CD4-positive, alpha-beta T cell (primary cell): Measurements from ENCODE around the gene BDP1. TPM values are rescaled to one million over a fixed set of nuclear protein-coding genes. Genes with fewer than 3 reads are reported as not detected.
"Not testable (repeated sequence)": the region's sequence is repeated elsewhere in the genome, so short reads cannot be mapped to it uniquely, and the experiment has no call there.

ENCODE experiments used
- ATAC-seq: fragments of 200-7000 bp; cut with Tn5 transposase; one replicate; pipeline ENCODE4 v1.10.0; 2022; ENCODE audit warnings: mild to moderate bottlenecking; ENCODE audit not compliant: poor library complexity
- CTCF ChIA-PET: fragments of 350-600 bp; sonication (Branson Sonifier 250); formaldehyde crosslinking; loops from one replicate; lab custom pipeline; 2021; ENCODE audit warnings: antibody characterized with exemption, inconsistent platforms; lab: Charles Lee
- POLR2A ChIA-PET: fragments of 350-600 bp; sonication (Branson Sonifier 250); formaldehyde crosslinking; loops from one replicate; lab custom pipeline; 2021; ENCODE audit warnings: antibody characterized with exemption, inconsistent platforms; lab: Charles Lee
- DNase-seq, 14 experiments: peaks; one replicate each; pipeline ENCODE4 v3.0.0-alpha.2; 2013 to 2020; ENCODE audit warnings: mixed read lengths in 2 of 14
- H3K27ac ChIP-seq, 2 donors: one replicate each; pipeline versions ENCODE4 v1.5.1 to v1.7.0; 2013; ENCODE audit warnings: low read length in 2 of 2, low read depth in 1 of 2, mild to moderate bottlenecking in 1 of 2
- H3K27me3 ChIP-seq, 2 experiments: 1 replicate in 1 of 2; 2 replicates in 1 of 2; pipeline versions ENCODE4 v1.6.1 to v1.7.0; 2013; ENCODE audit warnings: low read length in 2 of 2, control low read depth in 1 of 2, mild to moderate bottlenecking in 1 of 2, moderate library complexity in 1 of 2; ENCODE audit not compliant: insufficient read depth in 2 of 2, control insufficient read depth in 1 of 2
- H3K36me3 ChIP-seq: one replicate; pipeline ENCODE4 v1.6.1; 2013; ENCODE audit warnings: low read length, control low read depth; ENCODE audit not compliant: insufficient read depth
- H3K4me1 ChIP-seq: one replicate; pipeline ENCODE4 v1.6.1; 2013; ENCODE audit warnings: low read length, control low read depth; ENCODE audit not compliant: insufficient read depth
- H3K4me3 ChIP-seq: one replicate; pipeline ENCODE4 v1.5.1; 2013; ENCODE audit warnings: mild to moderate bottlenecking, low read length, moderate library complexity
- H3K9me3 ChIP-seq, 2 experiments: 1 replicate in 1 of 2; 2 replicates in 1 of 2; pipeline versions ENCODE4 v1.6.1 to v1.7.0; 2013; ENCODE audit warnings: low read length in 2 of 2, mild to moderate bottlenecking in 2 of 2, control low read depth in 1 of 2, moderate library complexity in 1 of 2; ENCODE audit not compliant: control insufficient read depth in 1 of 2, insufficient read depth in 1 of 2
- H3K27ac Mint-ChIP-seq: one replicate; pipeline ENCODE4 v1.8.0; 2020; ENCODE audit warnings: mixed read lengths
- H3K27me3 Mint-ChIP-seq: one replicate; pipeline ENCODE4 v1.8.0; 2021; ENCODE audit warnings: mixed read lengths
- H3K36me3 Mint-ChIP-seq: one replicate; pipeline ENCODE4 v1.8.0; 2021; ENCODE audit warnings: low read depth, mixed read lengths
- H3K4me1 Mint-ChIP-seq: one replicate; pipeline ENCODE4 v1.8.0; 2021; ENCODE audit warnings: low read depth, mixed read lengths
- H3K4me3 Mint-ChIP-seq: one replicate; pipeline ENCODE4 v1.8.0; 2020; ENCODE audit warnings: mild to moderate bottlenecking, mixed read lengths
- H3K9me3 Mint-ChIP-seq: one replicate; pipeline ENCODE4 v1.8.0; 2020; ENCODE audit warnings: mixed read lengths
- CTCF ChIP-seq: fragments of 200-600 bp; IDR thresholded peaks from one replicate; pipeline ENCODE4 v1.8.0; 2022; ENCODE audit warnings: antibody characterized with exemption, mild to moderate bottlenecking
- intact Hi-C, 2 experiments: fragments of 100-400 bp; cut with DNase I in 1 of 2; cut with micrococcal nuclease in 1 of 2; formaldehyde crosslinking; loops; one replicate each; pipeline versions ENCODE4 v1.15.1 to v1.9.0; 2023 to 2025; cut with DNase I, micrococcal nuclease
- total RNA-seq, 174 experiments: library from RNA in 2 of 174; stranded (reverse) in 2 of 174; gene quantifications; one replicate each; pipeline ENCODE4 v1.2.3 and lab custom pipeline; 2021 to 2026

Gene BDP1
- total RNA-seq, 2 experiments from 2014 or later: 31.3 to 31.9 TPM

DNA sequence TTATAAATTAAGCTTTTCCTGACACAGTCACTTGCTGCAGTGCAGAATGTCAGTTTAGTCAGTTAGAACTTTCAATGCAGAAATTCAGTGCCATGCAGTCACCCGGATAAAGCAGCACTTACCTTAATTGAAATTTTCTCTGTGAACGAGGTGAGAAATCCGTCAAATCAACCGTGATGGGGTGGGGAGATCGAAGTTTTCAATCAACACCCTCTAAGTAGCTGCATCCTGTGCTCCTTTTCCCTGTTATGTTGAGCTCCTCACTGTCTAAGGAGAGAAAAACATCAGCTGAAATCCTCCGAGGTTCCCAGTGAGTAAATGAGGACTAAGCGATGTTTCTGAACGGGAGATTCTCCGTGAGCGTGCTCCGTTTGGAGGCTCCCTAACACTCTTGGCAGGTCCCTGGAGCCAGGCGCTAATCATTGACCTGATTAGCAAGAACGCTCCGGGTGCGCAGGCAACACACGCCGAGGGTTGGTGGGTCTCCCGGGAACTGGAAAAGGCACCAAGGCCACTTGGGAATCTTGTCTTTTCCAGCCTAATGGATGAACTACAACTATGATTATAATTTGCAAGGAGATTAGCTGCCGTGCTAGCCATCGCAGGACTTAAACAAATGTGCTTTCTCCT lies 9.8 kb upstream of the BDP1 start:
- peaks cover 52% of the 10 kb centered on the region for H3K27me3 Mint-ChIP-seq
- H3K27ac Mint-ChIP-seq, H3K36me3 Mint-ChIP-seq, H3K27ac ChIP-seq, POLR2A ChIA-PET, H3K4me1 ChIP-seq, H3K9me3 Mint-ChIP-seq, CTCF ChIA-PET, H3K9me3 ChIP-seq, DNase-seq, H3K27me3 ChIP-seq, H3K4me3 Mint-ChIP-seq, H3K36me3 ChIP-seq, intact Hi-C loops, ATAC-seq, H3K4me3 ChIP-seq: not testable (repeated sequence)
- peaks cover 13% of the 10 kb centered on the region for H3K4me1 Mint-ChIP-seq

- not testable (repeated sequence) for ATAC-seq
These were observed 8.8 kb upstream of the BDP1 start for GRCh38 chr5:71446540-71447216.

GRCh38 chr5:71447218-71447808 lies 8.1 kb upstream of the BDP1 start:
- H3K27ac ChIP-seq, H3K27ac Mint-ChIP-seq, POLR2A ChIA-PET, H3K36me3 ChIP-seq, H3K4me3 Mint-ChIP-seq, H3K4me1 ChIP-seq, H3K4me3 ChIP-seq, intact Hi-C loops, H3K36me3 Mint-ChIP-seq, H3K9me3 ChIP-seq, H3K9me3 Mint-ChIP-seq: not testable (repeated sequence)
- CTCF ChIA-PET: interaction anchor here (1.1 kb wide), 1 partner anchor 8 kb away, joined by 3 read pairs; the partner anchor contains the start of gene BDP1
- TF ChIP-seq CTCF: peak; percentile 28
- ATAC-seq (peak; percentile 96), DNase-seq (peak; percentile 18 to 71 (median 48))
- Mint-ChIP-seq H3K27me3 (peaks cover 55% of the 10 kb centered on the region), H3K4me1 (peaks cover 13% of the 10 kb centered on the region)
- H3K27me3 ChIP-seq: peaks cover 12 to 16% of the 10 kb centered on the region in 2 experiments

More at GRCh38 chr5:71446540-71447216, 8.8 kb upstream of the BDP1 start:
- H3K4me1 ChIP-seq, H3K36me3 Mint-ChIP-seq, DNase-seq, POLR2A ChIA-PET, H3K9me3 ChIP-seq, H3K36me3 ChIP-seq, H3K27ac Mint-ChIP-seq, H3K4me3 Mint-ChIP-seq, H3K27ac ChIP-seq, H3K9me3 Mint-ChIP-seq, intact Hi-C loops, H3K4me3 ChIP-seq: not testable (repeated sequence)
- H3K27me3 Mint-ChIP-seq: peaks cover 51% of the 10 kb centered on the region
- CTCF ChIA-PET: interaction anchor here (1.1 kb wide), 1 partner anchor 9 kb away, joined by 3 read pairs; the partner anchor contains the start of gene BDP1
- H3K4me1 Mint-ChIP-seq: peaks cover 13% of the 10 kb centered on the region
- peaks cover 11 to 12% of the 10 kb centered on the region in 2 experiments for H3K27me3 ChIP-seq

GRCh38 chr5:71452876-71453275 lies 2.6 kb upstream of the BDP1 start:
- peaks cover 29% of the 10 kb centered on the region for H3K27me3 Mint-ChIP-seq
- ChIA-PET CTCF (interaction anchor here (0.6 kb wide), 1 partner anchor 9 kb away, joined by 4 read pairs; no protein-coding TSS in a partner anchor), POLR2A (no interaction called here)
- peaks cover 20% of the 10 kb centered on the region for H3K36me3 Mint-ChIP-seq
- Histone ChIP-seq H3K4me3 (no peak overlapping the region), H3K4me1 (peaks cover 11% of the 10 kb centered on the region), H3K27ac (no peak overlapping the region), H3K36me3 (no peaks in the 10 kb centered on the region), H3K27me3 (peaks cover 7 to 13% of the 10 kb centered on the region in 2 experiments), H3K9me3 (no peaks in the 10 kb centered on the region)
- H3K9me3 Mint-ChIP-seq: no peaks in the 10 kb centered on the region
- no peak for ATAC-seq
- H3K27ac Mint-ChIP-seq: no peak overlapping the region
- intact Hi-C loops: no loop called here
- no peak for TF ChIP-seq CTCF
- H3K4me1 Mint-ChIP-seq: peaks cover 24% of the 10 kb centered on the region
- DNase-seq: no peak
- H3K4me3 Mint-ChIP-seq: no peak overlapping the region
